Measurements from ENCODE around the gene CTDP1. TPM values are rescaled to one million over a fixed set of nuclear protein-coding genes. Genes with fewer than 3 reads are reported as not detected.

The CTDP1 gene
- total and polyA plus RNA-seq, 9 of the 15 experiments (the other 6 are each of a cell fraction or from before 2014, with no cell fraction given): 0.07 to 19.2 (median 4.0) TPM

DNA sequence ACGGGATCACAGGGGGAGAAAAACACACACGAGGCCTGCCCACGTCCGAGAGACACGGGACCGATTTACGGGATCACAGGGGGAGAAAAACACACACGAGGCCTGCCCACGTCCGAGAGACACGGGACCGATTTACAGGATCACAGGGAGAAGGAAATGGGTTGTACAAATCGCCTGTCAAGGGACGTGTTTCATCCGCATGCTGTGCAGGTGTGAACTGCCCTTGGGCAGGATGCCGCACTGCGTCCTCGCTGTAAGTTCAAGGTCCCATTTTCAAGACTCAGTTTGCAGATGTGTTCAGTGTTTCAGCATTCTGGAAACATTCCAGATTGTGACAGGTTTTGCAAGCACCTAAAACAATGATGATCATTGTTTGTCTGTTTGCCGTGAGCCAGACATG is 115.8 kb downstream of the CTDP1 start:
- Histone ChIP-seq H3K79me2 (ENCODE audit: control insufficient read depth, insufficient read depth, low read length) (no peaks in the 10 kb centered on the region), H2AFZ (ENCODE audit: low read depth, low read length) (no peak overlapping the region), H3K36me3 (ENCODE audit: control insufficient read depth, insufficient read depth, low read length) (no peaks in the 10 kb centered on the region), H3K9me1 (ENCODE audit: control insufficient read depth, insufficient read depth, low read length) (no peaks in the 10 kb centered on the region), H4K20me1 (replicated peaks; ENCODE audit: control insufficient read depth, insufficient read depth, low read length) (no peaks in the 10 kb centered on the region), H3K4me3 (no peak overlapping the region), H3K27ac (ENCODE audit: extremely low read depth, low read depth, low read length) (no peak overlapping the region), H3K4me1 (replicated peaks in 1 of 2; ENCODE audit: control insufficient read depth in 2 of 2, insufficient read depth in 2 of 2, low read length in 2 of 2) (peaks cover 0 to 4% of the 10 kb centered on the region in 2 experiments; a peak in 3 of 5 replicates), H3K9ac (ENCODE audit: insufficient read depth in 1 of 2, low read depth in 2 of 2, low read length in 2 of 2) (no peak overlapping the region), H3K4me2 (ENCODE audit: insufficient read depth, low read length) (no peak overlapping the region), H3K9me3 (replicated peaks; ENCODE audit: control insufficient read depth, insufficient read depth, low read depth, low read length) (no peaks in the 10 kb centered on the region), H3K27me3 (ENCODE audit: control insufficient read depth in 2 of 2, insufficient read depth in 2 of 2, low read length in 2 of 2) (peaks cover 25 to 72% of the 10 kb centered on the region in 2 experiments; a peak in 4 of 5 replicates)
- no TSS peak for BruUV-seq (replicated peaks)
- DNase-seq (ENCODE audit: extremely low read depth in 1 of 4, low spot score in 3 of 4) (no peak), ATAC-seq (no peak), FAIRE-seq (no peak)
- ChIA-PET POLR2A (no interaction called here), CTCF (ENCODE audit: low intra/inter-chr PET ratio) (no interaction called here)
- WGBS (ENCODE audit: insufficient coverage, low coverage, missing lambda C conversion rate): 23% methylated on average over 7 of the region's 19 CpGs
- in situ Hi-C loops (cut with MboI) (no loop called here), intact Hi-C loops (cut with micrococcal nuclease) (no loop called here)
- TF ChIP-seq MAFG (tag; conservative IDR thresholded peaks at IDR 0.05) (no peak), TGIF2 (CRISPR knock-in tag; IDR thresholded peaks at IDR 0.05) (no peak), ZNF695 (CRISPR knock-in tag; IDR thresholded peaks at IDR 0.05) (no peak), NFATC3 (IDR thresholded peaks at IDR 0.05) (no peak), ERF (CRISPR knock-in tag; IDR thresholded peaks at IDR 0.05) (no peak), HCFC1 (IDR thresholded peaks at IDR 0.05; ENCODE audit: low read depth, low read length) (no peak)
- TF ChIP-seq, protein P1, sequence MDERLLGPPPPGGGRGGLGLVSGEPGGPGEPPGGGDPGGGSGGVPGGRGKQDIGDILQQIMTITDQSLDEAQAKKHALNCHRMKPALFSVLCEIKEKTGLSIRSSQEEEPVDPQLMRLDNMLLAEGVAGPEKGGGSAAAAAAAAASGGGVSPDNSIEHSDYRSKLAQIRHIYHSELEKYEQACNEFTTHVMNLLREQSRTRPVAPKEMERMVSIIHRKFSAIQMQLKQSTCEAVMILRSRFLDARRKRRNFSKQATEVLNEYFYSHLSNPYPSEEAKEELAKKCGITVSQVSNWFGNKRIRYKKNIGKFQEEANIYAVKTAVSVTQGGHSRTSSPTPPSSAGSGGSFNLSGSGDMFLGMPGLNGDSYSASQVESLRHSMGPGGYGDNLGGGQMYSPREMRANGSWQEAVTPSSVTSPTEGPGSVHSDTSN (CRISPR knock-in tag; IDR thresholded peaks at IDR 0.05; ENCODE audit: low read depth): no peak
- TF ChIP-seq, protein P1 (tag; conservative IDR thresholded peaks at IDR 0.05; ENCODE audit: low read depth): no peak
- TF ChIP-seq, protein P2, sequence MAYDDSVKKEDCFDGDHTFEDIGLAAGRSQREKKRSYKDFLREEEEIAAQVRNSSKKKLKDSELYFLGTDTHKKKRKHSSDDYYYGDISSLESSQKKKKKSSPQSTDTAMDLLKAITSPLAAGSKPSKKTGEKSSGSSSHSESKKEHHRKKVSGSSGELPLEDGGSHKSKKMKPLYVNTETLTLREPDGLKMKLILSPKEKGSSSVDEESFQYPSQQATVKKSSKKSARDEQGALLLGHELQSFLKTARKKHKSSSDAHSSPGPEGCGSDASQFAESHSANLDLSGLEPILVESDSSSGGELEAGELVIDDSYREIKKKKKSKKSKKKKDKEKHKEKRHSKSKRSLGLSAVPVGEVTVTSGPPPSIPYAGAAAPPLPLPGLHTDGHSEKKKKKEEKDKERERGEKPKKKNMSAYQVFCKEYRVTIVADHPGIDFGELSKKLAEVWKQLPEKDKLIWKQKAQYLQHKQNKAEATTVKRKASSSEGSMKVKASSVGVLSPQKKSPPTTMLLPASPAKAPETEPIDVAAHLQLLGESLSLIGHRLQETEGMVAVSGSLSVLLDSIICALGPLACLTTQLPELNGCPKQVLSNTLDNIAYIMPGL (CRISPR knock-in tag; IDR thresholded peaks at IDR 0.05): no peak
- TF ChIP-seq, protein P3, sequence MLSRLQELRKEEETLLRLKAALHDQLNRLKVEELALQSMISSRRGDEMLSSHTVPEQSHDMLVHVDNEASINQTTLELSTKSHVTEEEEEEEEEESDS (CRISPR knock-in tag; IDR thresholded peaks at IDR 0.05): no peak
- TF ChIP-seq, protein P4, sequence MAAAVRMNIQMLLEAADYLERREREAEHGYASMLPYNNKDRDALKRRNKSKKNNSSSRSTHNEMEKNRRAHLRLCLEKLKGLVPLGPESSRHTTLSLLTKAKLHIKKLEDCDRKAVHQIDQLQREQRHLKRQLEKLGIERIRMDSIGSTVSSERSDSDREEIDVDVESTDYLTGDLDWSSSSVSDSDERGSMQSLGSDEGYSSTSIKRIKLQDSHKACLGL (CRISPR knock-in tag; IDR thresholded peaks at IDR 0.05; ENCODE audit: borderline replicate concordance, poor library complexity, severe bottlenecking): no peak
- TF ChIP-seq, protein P5, sequence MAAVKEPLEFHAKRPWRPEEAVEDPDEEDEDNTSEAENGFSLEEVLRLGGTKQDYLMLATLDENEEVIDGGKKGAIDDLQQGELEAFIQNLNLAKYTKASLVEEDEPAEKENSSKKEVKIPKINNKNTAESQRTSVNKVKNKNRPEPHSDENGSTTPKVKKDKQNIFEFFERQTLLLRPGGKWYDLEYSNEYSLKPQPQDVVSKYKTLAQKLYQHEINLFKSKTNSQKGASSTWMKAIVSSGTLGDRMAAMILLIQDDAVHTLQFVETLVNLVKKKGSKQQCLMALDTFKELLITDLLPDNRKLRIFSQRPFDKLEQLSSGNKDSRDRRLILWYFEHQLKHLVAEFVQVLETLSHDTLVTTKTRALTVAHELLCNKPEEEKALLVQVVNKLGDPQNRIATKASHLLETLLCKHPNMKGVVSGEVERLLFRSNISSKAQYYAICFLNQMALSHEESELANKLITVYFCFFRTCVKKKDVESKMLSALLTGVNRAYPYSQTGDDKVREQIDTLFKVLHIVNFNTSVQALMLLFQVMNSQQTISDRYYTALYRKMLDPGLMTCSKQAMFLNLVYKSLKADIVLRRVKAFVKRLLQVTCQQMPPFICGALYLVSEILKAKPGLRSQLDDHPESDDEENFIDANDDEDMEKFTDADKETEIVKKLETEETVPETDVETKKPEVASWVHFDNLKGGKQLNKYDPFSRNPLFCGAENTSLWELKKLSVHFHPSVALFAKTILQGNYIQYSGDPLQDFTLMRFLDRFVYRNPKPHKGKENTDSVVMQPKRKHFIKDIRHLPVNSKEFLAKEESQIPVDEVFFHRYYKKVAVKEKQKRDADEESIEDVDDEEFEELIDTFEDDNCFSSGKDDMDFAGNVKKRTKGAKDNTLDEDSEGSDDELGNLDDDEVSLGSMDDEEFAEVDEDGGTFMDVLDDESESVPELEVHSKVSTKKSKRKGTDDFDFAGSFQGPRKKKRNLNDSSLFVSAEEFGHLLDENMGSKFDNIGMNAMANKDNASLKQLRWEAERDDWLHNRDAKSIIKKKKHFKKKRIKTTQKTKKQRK (IDR thresholded peaks at IDR 0.05; ENCODE audit: borderline replicate concordance, low read depth, low read length): no peak
- TF ChIP-seq, protein P6, sequence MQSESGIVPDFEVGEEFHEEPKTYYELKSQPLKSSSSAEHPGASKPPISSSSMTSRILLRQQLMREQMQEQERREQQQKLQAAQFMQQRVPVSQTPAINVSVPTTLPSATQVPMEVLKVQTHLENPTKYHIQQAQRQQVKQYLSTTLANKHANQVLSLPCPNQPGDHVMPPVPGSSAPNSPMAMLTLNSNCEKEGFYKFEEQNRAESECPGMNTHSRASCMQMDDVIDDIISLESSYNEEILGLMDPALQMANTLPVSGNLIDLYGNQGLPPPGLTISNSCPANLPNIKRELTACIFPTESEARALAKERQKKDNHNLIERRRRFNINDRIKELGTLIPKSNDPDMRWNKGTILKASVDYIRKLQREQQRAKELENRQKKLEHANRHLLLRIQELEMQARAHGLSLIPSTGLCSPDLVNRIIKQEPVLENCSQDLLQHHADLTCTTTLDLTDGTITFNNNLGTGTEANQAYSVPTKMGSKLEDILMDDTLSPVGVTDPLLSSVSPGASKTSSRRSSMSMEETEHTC (IDR thresholded peaks at IDR 0.05): no peak
